HCT116 (cell line): ENCODE results near the gene KIAA1549. TPM values are rescaled to one million over a fixed set of nuclear protein-coding genes. Genes with fewer than 3 reads are reported as not detected.

Experiments used
- ATAC-seq: fragments of 200-7000 bp; cut with Tn5 transposase; 2 replicates; pipeline ENCODE4 v1.9.1; 2020; ENCODE audit warnings: mild to moderate bottlenecking, moderate library complexity
- BruUV-seq: library from RNA; stranded (reverse); fragments of 400-500 nt; replicated peaks from 2 replicates; lab custom pipeline; 2021; lab: Mats Ljungman, UMichigan
- CTCF ChIA-PET: fragments of 300-600 bp; sonication (Branson Sonifier 250); formaldehyde crosslinking; loops from one replicate; lab custom pipeline; 2021; ENCODE audit warnings: antibody characterized with exemption; lab: Charles Lee
- POLR2A ChIA-PET: fragments of 300-600, 350-600 bp; sonication (Branson Sonifier 250); formaldehyde crosslinking; loops from one replicate; lab custom pipeline; 2021; ENCODE audit warnings: antibody characterized with exemption; lab: Charles Lee
- RAD21 ChIA-PET, 2 experiments: fragments of 300-600 bp; sonication (Branson Sonifier 250); formaldehyde crosslinking; loops; one replicate each; lab custom pipeline; 2023; ENCODE audit warnings: low total read pairs in 2 of 2; ENCODE audit not compliant: uncharacterized antibody in 2 of 2, unreplicated experiment in 2 of 2, low non-redundant PET in 1 of 2; lab: Charles Lee
- DNase-seq: peaks from one replicate; pipeline ENCODE4 v3.0.0-alpha.2; 2010; ENCODE audit warnings: low read depth, low spot score
- H2AFZ ChIP-seq: fragments of 200-600 bp; shearing (Covaris generic), sonication (generic); 2 replicates; pipeline ENCODE4 v1.6.1; 2017; ENCODE audit warnings: low read depth, mixed run types, mixed read lengths, antibody characterized with exemption, low read length; ENCODE audit not compliant: poor library complexity, severe bottlenecking
- H3K27ac ChIP-seq: 2 replicates; pipeline ENCODE4 v1.5.1; 2012; ENCODE audit warnings: low read depth, low read length
- H3K27me3 ChIP-seq: fragments of 200-600 bp; sonication (generic); 2 replicates; pipeline ENCODE4 v1.6.1; 2016; ENCODE audit warnings: mixed run types, low read length, mixed read lengths; ENCODE audit not compliant: insufficient read depth
- H3K36me3 ChIP-seq, 2 experiments: fragments of 200-500 bp in 1 of 2; fragments of 200-600 bp in 1 of 2; sonication (Bioruptor generic) in 1 of 2; sonication (generic) in 1 of 2; 2 replicates each; pipeline versions ENCODE4 v1.5.1 to v1.6.1; 2014 to 2016; ENCODE audit warnings: low read length in 2 of 2, inconsistent platforms in 1 of 2, mixed read lengths in 1 of 2, mixed run types in 1 of 2; ENCODE audit not compliant: insufficient read depth in 2 of 2, control insufficient read depth in 1 of 2
- H3K4me1 ChIP-seq, 2 experiments: fragments of 200-600 bp in 1 of 2; sonication (generic) in 1 of 2; 2 replicates each; pipeline versions ENCODE4 v1.5.1 to v1.6.1; 2012 to 2017; ENCODE audit warnings: low read length in 2 of 2, inconsistent platforms in 1 of 2, mild to moderate bottlenecking in 1 of 2, mixed read lengths in 1 of 2, mixed run types in 1 of 2, moderate library complexity in 1 of 2; ENCODE audit not compliant: insufficient read depth in 2 of 2, control insufficient read depth in 1 of 2
- H3K4me2 ChIP-seq: fragments of 200-600 bp; sonication (generic); 2 replicates; pipeline ENCODE4 v1.6.1; 2017; ENCODE audit warnings: mixed run types, low read length, mixed read lengths
- H3K4me3 ChIP-seq, 2 experiments: fragments of 200-600 bp in 1 of 2; sonication (generic) in 1 of 2; replicated peaks in 1 of 2; 2 replicates each; pipeline ENCODE4 v1.5.1; 2011 to 2016; ENCODE audit warnings: low read length in 2 of 2, control low read depth in 1 of 2, low read depth in 1 of 2, mild to moderate bottlenecking in 1 of 2, mixed read lengths in 1 of 2, mixed run types in 1 of 2
- H3K79me2 ChIP-seq: fragments of 200-600 bp; sonication (generic); 2 replicates; pipeline ENCODE4 v1.6.1; 2017; ENCODE audit warnings: mild to moderate bottlenecking, mixed run types, low read length, moderate library complexity, mixed read lengths; ENCODE audit not compliant: insufficient read depth
- H3K9ac ChIP-seq: fragments of 200-600 bp; sonication (generic); 2 replicates; pipeline ENCODE4 v1.6.1; 2016; ENCODE audit warnings: low read length, mixed read lengths
- H3K9me2 ChIP-seq: fragments of 200-600 bp; sonication (generic), shearing (Covaris generic); 2 replicates; pipeline ENCODE4 v1.6.1; 2017; ENCODE audit warnings: mixed run types, mild to moderate bottlenecking, moderate library complexity; ENCODE audit not compliant: insufficient read depth
- H3K9me3 ChIP-seq, 2 experiments: fragments of 200-500 bp in 1 of 2; fragments of 200-600 bp in 1 of 2; sonication (Bioruptor generic) in 1 of 2; sonication (generic) in 1 of 2; 2 replicates each; pipeline ENCODE4 v1.6.1; 2014 to 2017; ENCODE audit warnings: low read length in 2 of 2, mixed read lengths in 2 of 2, inconsistent platforms in 1 of 2, low read depth in 1 of 2, mild to moderate bottlenecking in 1 of 2, mixed run types in 1 of 2, moderate library complexity in 1 of 2; ENCODE audit not compliant: control insufficient read depth in 1 of 2, insufficient read depth in 1 of 2
- H4K20me1 ChIP-seq: fragments of 200-600 bp; sonication (generic), shearing (Covaris generic); 2 replicates; pipeline ENCODE4 v1.6.1; 2017; ENCODE audit warnings: mixed run types, mild to moderate bottlenecking, moderate library complexity; ENCODE audit not compliant: insufficient read depth
- ATF3 ChIP-seq: IDR thresholded peaks from 2 replicates; pipeline ENCODE4 v1.6.1; 2012
- CBX3 ChIP-seq: IDR thresholded peaks from 2 replicates; pipeline ENCODE4 v1.6.1; 2012; ENCODE audit warnings: low read depth
- CEBPB ChIP-seq: IDR thresholded peaks from 2 replicates; pipeline ENCODE4 v1.6.1; 2012; ENCODE audit warnings: low read depth
- CTCF ChIP-seq, 3 experiments: fragments of 200-600 bp in 1 of 3; sonication (generic) in 1 of 3; IDR thresholded peaks in 2 of 3; conservative IDR thresholded peaks in 1 of 3; 2 replicates each; pipeline ENCODE4 v1.5.1; 2012 to 2017; ENCODE audit warnings: low read depth in 2 of 3, low read length in 2 of 3, antibody characterized with exemption in 1 of 3, borderline replicate concordance in 1 of 3, control low read depth in 1 of 3, mild to moderate bottlenecking in 1 of 3, mixed read lengths in 1 of 3, mixed run types in 1 of 3, moderate library complexity in 1 of 3; ENCODE audit not compliant: insufficient read depth in 1 of 3
- EGR1 ChIP-seq: IDR thresholded peaks from 2 replicates; pipeline ENCODE4 v1.6.1; 2012; ENCODE audit warnings: low read depth
- EZH2 ChIP-seq: fragments of 200-600 bp; sonication (generic); IDR thresholded peaks from 2 replicates; pipeline ENCODE4 v1.6.1; 2017; ENCODE audit warnings: antibody characterized with exemption, mixed run types
- FOSL1 ChIP-seq: IDR thresholded peaks from 2 replicates; pipeline ENCODE4 v1.6.1; 2012; ENCODE audit warnings: low read depth
- MAX ChIP-seq: IDR thresholded peaks from 2 replicates; pipeline ENCODE4 v1.6.1; 2012
- POLR2A ChIP-seq: IDR thresholded peaks from 2 replicates; pipeline ENCODE4 v1.7.0; 2011; ENCODE audit warnings: borderline replicate concordance; ENCODE audit not compliant: insufficient read depth, insufficient read length; ENCODE audit errors: extremely low read depth
- REST ChIP-seq: IDR thresholded peaks from 2 replicates; pipeline ENCODE4 v1.6.1; 2012; ENCODE audit warnings: low read depth
- SIN3A ChIP-seq: IDR thresholded peaks from 2 replicates; pipeline ENCODE4 v1.6.1; 2012; ENCODE audit warnings: low read depth
- SRF ChIP-seq: IDR thresholded peaks from 2 replicates; pipeline ENCODE4 v1.6.1; 2012; ENCODE audit warnings: low read depth
- YY1 ChIP-seq: IDR thresholded peaks from 2 replicates; pipeline ENCODE4 v1.6.1; 2011; ENCODE audit warnings: low read length, low read depth, moderate library complexity, mild to moderate bottlenecking; ENCODE audit not compliant: insufficient replicate concordance; ENCODE audit errors: extremely low read depth
- ZBTB33 ChIP-seq: IDR thresholded peaks from 2 replicates; pipeline ENCODE4 v1.6.1; 2011; ENCODE audit warnings: mild to moderate bottlenecking, low read length, moderate library complexity; ENCODE audit not compliant: insufficient replicate concordance; ENCODE audit errors: extremely low read depth
- ZFX ChIP-seq: fragments of 450-650 bp; IDR thresholded peaks from 2 replicates; pipeline ENCODE4 v1.6.1; 2017
- intact Hi-C: fragments of 100-400 bp; cut with micrococcal nuclease; formaldehyde crosslinking; loops from 2 replicates; pipeline ENCODE4 v1.10.0; 2022
- total RNA-seq: library from RNA; stranded (reverse); gene quantifications from one replicate; pipeline ENCODE4 v1.2.1, GENCODE V29; 2021; ENCODE audit not compliant: unreplicated experiment

Gene KIAA1549
- total RNA-seq, 1 experiment from 2014 or later: 3.9 TPM

- H3K4me3 ChIP-seq: no peak overlapping the region
- TF ChIP-seq CTCF (IDR thresholded peaks at IDR 0.05 in 2 of 3, conservative IDR thresholded peaks at IDR 0.05 in 1 of 3; ENCODE audit: borderline replicate concordance in 1 of 3, insufficient read depth in 1 of 3, low read depth in 2 of 3, low read length in 2 of 3): no peak
- no peak for TF ChIP-seq EGR1
- no peak for TF ChIP-seq SRF
- no peak for TF ChIP-seq MAX
- no peak for TF ChIP-seq FOSL1
- TF ChIP-seq REST: no peak
- no peak for TF ChIP-seq ZBTB33
- no peak for TF ChIP-seq SIN3A
- no peak for TF ChIP-seq EZH2
- TF ChIP-seq CEBPB: no peak
- TF ChIP-seq ZFX: no peak
- no peak for TF ChIP-seq YY1
- no peak for TF ChIP-seq ATF3
- no peak for TF ChIP-seq CBX3
- no peak for TF ChIP-seq POLR2A
- ATAC-seq (no peak), DNase-seq (no peak)
- POLR2A ChIA-PET: no interaction called here
- no peaks in the 10 kb centered on the region for H3K36me3 ChIP-seq
- CTCF ChIA-PET: no interaction called here
- no TSS peak for BruUV-seq
- H3K9me3 ChIP-seq: no peaks in the 10 kb centered on the region
- no peak overlapping the region for H2AFZ ChIP-seq
- H4K20me1 ChIP-seq: no peaks in the 10 kb centered on the region
- RAD21 ChIA-PET: no interaction called here
- 0 out of 2 replicates have a peak, but pooled peaks cover 2% of the 10 kb centered on the region for H3K9me2 ChIP-seq
- intact Hi-C loops: no loop called here
- H3K9ac ChIP-seq: no peak overlapping the region
- H3K4me1 ChIP-seq: no peaks in the 10 kb centered on the region
- H3K27ac ChIP-seq: no peak overlapping the region
- H3K4me2 ChIP-seq: no peak overlapping the region
- no peaks in the 10 kb centered on the region for H3K79me2 ChIP-seq
- no peaks in the 10 kb centered on the region; the same call in 1 of the 2 replicates for H3K27me3 ChIP-seq
These were observed 23.3 kb upstream of the KIAA1549 start for GRCh38 chr7:139004321-139005090.
